GM18861 (cell line): ENCODE measurements around the gene TAS2R14.

Experiments used
- ATAC-seq: cut with Tn5 transposase; IDR thresholded peaks from one replicate; pipeline ENCODE4 v1.9.1; 2021; ENCODE audit not compliant: unreplicated experiment

Gene TAS2R14

GRCh38 chr12:10909462-10909861 is 29.6 kb downstream of the TAS2R14 start, which contains the start of gene TAS2R13:
TAS2R13 (minus strand) TSS chr12:10909562; CDS start chr12:10909298, 264 bp downstream.
- ATAC-seq, result no peak

GRCh38 chr12:10904686-10905085 is 34.4 kb downstream of the TAS2R14 start:
- ATAC-seq, result no peak

GRCh38 chr12:10901427-10901826 is 37.6 kb downstream of the TAS2R14 start:
- ATAC-seq, result no peak

- no peak for ATAC-seq
Observed at GRCh38 chr12:10900972-10901371, 38.1 kb downstream of the TAS2R14 start.

- no peak for ATAC-seq
Observed at GRCh38 chr12:10900530-10900929, 38.5 kb downstream of the TAS2R14 start.

- no peak for ATAC-seq
Observed at GRCh38 chr12:10896854-10897253, 42.2 kb downstream of the TAS2R14 start.

GRCh38 chr12:10891937-10892336 is 47.1 kb downstream of the TAS2R14 start:
- ATAC-seq, result no peak

GRCh38 chr12:10889226-10889625 is 49.8 kb downstream of the TAS2R14 start:
- no peak for ATAC-seq
